Thyroid gland (tissue), 4 donors: ENCODE data around the gene VWA2. TPM values are rescaled to one million over a fixed set of nuclear protein-coding genes. Genes with fewer than 3 reads are reported as not detected.

Experiments
- DNase-seq, 2 donors: peaks; one replicate each; pipeline ENCODE4 v3.0.0-alpha.2; 2019
- H3K27ac ChIP-seq, 3 donors: fragments of 200-600 bp; sonication (generic); 1 replicate in 2 of 3; 2 replicates in 1 of 3; pipeline ENCODE4 v1.5.1; 2016 to 2019; ENCODE audit warnings: mild to moderate bottlenecking in 1 of 3, moderate library complexity in 1 of 3
- H3K27me3 ChIP-seq: fragments of 200-600 bp; sonication (generic); one replicate; pipeline ENCODE4 v1.5.1; 2019
- H3K36me3 ChIP-seq, 2 donors: fragments of 200-600 bp; sonication (generic); one replicate each; pipeline ENCODE4 v1.5.1; 2016 to 2019
- H3K4me1 ChIP-seq, 2 donors: fragments of 200-600 bp; sonication (generic); one replicate each; pipeline ENCODE4 v1.5.1; 2017 to 2019
- H3K4me3 ChIP-seq, 3 donors: fragments of 200-600 bp; sonication (generic); replicated peaks in 1 of 3; 1 replicate in 2 of 3; 2 replicates in 1 of 3; pipeline ENCODE4 v1.5.1; 2016; ENCODE audit warnings: mild to moderate bottlenecking in 1 of 3
- H3K9me3 ChIP-seq: fragments of 200-600 bp; sonication (generic); one replicate; pipeline ENCODE4 v1.5.1; 2017
- POLR2A ChIP-seq, 2 donors: fragments of 450-650 bp; IDR thresholded peaks; one replicate each; pipeline ENCODE4 v1.6.1; 2017; ENCODE audit warnings: antibody characterized with exemption in 2 of 2, mild to moderate bottlenecking in 2 of 2, moderate library complexity in 1 of 2
- WGBS, 2 donors: methylation state at CpG; one replicate each; pipeline ENCODE4 v1.1.5; 2017; 5-methylcytosine and 5-hydroxymethylcytosine counted together
- intact Hi-C: fragments of 100-400 bp; cut with DNase I; formaldehyde crosslinking; loops from one replicate; pipeline ENCODE4 v1.15.1; 2023
- total RNA-seq, 4 donors: library from RNA; depleted of rRNA; stranded (reverse); fragments of >200 nt; gene quantifications; one replicate each; pipeline ENCODE4 v1.2.3, GENCODE V29; 2016
- TF ChIP-seq, protein P1 (sequence below), 6 experiments: fragments of 200-600 bp in 3 of 6; fragments of 450-650 bp in 3 of 6; sonication (generic) in 3 of 6; IDR thresholded peaks; one replicate each; pipeline ENCODE4 v1.5.1; 2016 to 2019; ENCODE audit warnings: antibody characterized with exemption in 6 of 6, mild to moderate bottlenecking in 2 of 6, inconsistent platforms in 1 of 6, moderate library complexity in 1 of 6

Gene VWA2
- total RNA-seq, 4 donors from 2014 or later: 0.13 to 0.22 TPM; not detected in 2

DNA sequence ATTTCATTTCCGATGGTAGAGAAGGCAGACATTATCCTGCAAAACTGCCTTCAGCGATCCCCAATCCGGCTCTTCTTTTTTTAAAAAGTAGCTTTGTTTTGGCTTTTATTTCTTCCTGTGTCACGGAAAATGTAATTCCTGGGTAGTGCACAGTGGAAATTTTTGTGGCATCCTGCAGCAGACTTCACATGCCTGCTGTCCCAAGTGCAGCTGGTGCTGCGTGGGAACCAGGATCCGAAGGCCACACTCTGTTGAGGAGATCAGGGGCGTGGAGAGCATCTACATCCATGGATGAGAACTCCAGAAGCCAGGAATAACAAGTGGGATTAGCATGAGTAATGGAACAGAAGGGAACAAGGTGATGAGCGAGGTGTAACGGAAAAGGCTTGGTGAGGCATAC lies 4.6 kb downstream of the VWA2 start:
- intact Hi-C loops: no loop called here
- DNase-seq: no peak
- no peak for TF ChIP-seq POLR2A (IDR thresholded peaks at IDR 0.05)
- TF ChIP-seq, protein P1, sequence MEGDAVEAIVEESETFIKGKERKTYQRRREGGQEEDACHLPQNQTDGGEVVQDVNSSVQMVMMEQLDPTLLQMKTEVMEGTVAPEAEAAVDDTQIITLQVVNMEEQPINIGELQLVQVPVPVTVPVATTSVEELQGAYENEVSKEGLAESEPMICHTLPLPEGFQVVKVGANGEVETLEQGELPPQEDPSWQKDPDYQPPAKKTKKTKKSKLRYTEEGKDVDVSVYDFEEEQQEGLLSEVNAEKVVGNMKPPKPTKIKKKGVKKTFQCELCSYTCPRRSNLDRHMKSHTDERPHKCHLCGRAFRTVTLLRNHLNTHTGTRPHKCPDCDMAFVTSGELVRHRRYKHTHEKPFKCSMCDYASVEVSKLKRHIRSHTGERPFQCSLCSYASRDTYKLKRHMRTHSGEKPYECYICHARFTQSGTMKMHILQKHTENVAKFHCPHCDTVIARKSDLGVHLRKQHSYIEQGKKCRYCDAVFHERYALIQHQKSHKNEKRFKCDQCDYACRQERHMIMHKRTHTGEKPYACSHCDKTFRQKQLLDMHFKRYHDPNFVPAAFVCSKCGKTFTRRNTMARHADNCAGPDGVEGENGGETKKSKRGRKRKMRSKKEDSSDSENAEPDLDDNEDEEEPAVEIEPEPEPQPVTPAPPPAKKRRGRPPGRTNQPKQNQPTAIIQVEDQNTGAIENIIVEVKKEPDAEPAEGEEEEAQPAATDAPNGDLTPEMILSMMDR (IDR thresholded peaks at IDR 0.05): no peak
- no peaks in the 10 kb centered on the region for H3K36me3 ChIP-seq
- H3K4me3 ChIP-seq: no peak overlapping the region
- no peaks in the 10 kb centered on the region for H3K9me3 ChIP-seq
- H3K27ac ChIP-seq: no peak overlapping the region
- H3K27me3 ChIP-seq: no peaks in the 10 kb centered on the region
- 71 to 79% methylated on average over 9 of the region's 9 CpGs for WGBS, 2 donors
- peaks cover 0 to 13% of the 10 kb centered on the region in 2 donors for H3K4me1 ChIP-seq

DNA sequence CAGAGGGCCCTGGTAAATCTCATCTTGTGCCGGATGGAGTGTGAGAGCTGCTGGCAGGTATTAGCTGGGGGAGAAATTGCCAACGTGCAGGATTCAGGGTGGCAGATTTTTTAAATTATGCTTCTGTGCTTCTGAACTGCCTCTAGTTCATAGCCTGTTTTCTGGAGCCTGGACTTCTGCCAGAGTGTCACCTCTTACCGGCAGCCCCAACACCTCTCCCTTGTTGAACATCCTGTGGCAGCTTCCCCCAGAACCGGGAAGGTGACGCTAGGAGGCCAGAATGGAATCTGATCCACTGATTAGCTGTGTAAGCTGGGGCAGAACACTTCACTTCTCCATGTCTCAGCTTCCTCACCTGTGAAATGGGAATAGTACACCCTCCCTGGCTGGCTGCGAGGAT lies 5.1 kb downstream of the VWA2 start:
- no peak for DNase-seq
- TF ChIP-seq, protein P1 (IDR thresholded peaks at IDR 0.05): no peak
- no peak for TF ChIP-seq POLR2A (IDR thresholded peaks at IDR 0.05)
- Histone ChIP-seq H3K4me3 (no peak overlapping the region), H3K9me3 (no peaks in the 10 kb centered on the region), H3K36me3 (no peaks in the 10 kb centered on the region), H3K27me3 (no peaks in the 10 kb centered on the region), H3K4me1 (peaks cover 0 to 9% of the 10 kb centered on the region in 2 donors), H3K27ac (no peak overlapping the region)
- intact Hi-C loops: no loop called here
- WGBS, 2 donors: 48 to 49% methylated on average over 6 of the region's 6 CpGs

DNA sequence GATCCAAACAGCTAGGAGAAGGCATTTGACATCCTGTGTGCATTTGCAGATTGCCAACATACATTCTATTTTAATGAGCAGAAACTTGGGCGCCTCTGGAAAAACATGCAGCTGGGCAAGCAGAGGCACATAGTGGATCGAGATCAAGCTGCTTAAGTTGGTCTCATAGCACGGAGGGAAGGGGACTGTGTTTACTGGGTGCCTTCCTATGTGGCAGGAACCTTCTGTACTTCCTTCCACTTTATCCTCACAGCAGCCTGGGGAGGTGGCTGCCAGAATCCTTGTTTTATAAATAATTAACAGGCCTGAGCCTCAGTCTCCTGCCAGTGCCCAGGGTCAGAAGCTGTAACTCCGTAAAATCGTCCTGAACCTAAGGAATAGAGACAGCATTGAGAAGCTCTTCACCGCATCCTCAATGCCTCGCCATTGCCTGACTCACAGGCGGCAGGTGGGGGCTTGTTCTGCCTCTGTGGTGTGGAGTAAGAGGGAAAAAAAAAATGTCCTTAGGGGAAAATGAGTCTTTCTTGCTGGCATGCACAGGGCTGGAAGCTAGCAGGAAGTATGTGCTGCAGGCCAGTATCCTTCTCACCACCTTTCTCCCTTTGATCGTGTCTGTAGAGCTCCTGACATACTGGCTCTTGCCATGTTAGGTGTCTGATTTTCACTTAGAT lies 6.2 kb downstream of the VWA2 start:
- 76 to 87% methylated on average over 9 of the region's 9 CpGs for WGBS, 2 donors
- Histone ChIP-seq H3K27ac (no peak overlapping the region), H3K36me3 (no peaks in the 10 kb centered on the region), H3K9me3 (no peaks in the 10 kb centered on the region), H3K4me3 (no peak overlapping the region), H3K27me3 (no peaks in the 10 kb centered on the region), H3K4me1 (peaks cover 0 to 3% of the 10 kb centered on the region in 2 donors)
- TF ChIP-seq POLR2A (IDR thresholded peaks at IDR 0.05): no peak
- TF ChIP-seq, protein P1 (IDR thresholded peaks at IDR 0.05): no peak
- no peak for DNase-seq
- intact Hi-C loops: no loop called here

DNA sequence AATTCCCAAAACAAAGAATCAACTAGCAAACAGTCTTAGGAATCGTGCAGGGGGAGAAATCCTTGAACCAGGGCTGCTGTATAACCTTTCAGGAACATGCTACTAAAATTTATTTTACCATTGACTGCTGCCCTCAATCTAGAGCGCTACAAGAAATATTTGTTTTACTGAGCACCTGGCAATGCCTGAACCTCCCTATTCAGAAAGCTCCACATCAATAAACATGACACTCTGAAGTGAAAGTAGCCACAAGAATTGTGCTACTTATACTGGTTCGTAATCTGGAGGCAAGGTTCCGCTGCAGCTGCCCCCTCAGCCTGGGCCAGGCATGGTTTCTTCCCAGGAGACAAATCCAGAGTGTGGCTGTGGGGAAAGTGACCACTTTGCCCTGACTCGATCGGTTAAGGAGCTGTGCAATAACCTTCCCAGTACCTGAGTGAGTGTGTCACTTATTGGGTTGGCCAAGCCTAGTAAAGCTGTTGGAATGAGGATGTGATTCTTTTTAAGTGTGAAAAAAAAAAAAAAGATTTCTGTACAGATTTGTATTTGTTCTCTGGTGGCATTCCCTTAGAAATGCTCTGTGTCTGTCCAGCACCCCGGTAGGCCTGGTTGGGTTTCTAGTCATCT lies 7.7 kb downstream of the VWA2 start:
- peak; percentile 76 to 77 for DNase-seq
- Histone ChIP-seq H3K9me3 (no peaks in the 10 kb centered on the region), H3K27ac (peak overlapping the region in 2 of 3 donors; percentile 14 to 32), H3K27me3 (no peaks in the 10 kb centered on the region), H3K36me3 (no peaks in the 10 kb centered on the region), H3K4me3 (no peak overlapping the region), H3K4me1 (peaks cover 0 to 3% of the 10 kb centered on the region in 2 donors)
- no peak for TF ChIP-seq POLR2A (IDR thresholded peaks at IDR 0.05)
- TF ChIP-seq, protein P1 (IDR thresholded peaks at IDR 0.05): no peak
- intact Hi-C loops: no loop called here
- 31 to 42% methylated on average over 7 of the region's 7 CpGs for WGBS, 2 donors

DNA sequence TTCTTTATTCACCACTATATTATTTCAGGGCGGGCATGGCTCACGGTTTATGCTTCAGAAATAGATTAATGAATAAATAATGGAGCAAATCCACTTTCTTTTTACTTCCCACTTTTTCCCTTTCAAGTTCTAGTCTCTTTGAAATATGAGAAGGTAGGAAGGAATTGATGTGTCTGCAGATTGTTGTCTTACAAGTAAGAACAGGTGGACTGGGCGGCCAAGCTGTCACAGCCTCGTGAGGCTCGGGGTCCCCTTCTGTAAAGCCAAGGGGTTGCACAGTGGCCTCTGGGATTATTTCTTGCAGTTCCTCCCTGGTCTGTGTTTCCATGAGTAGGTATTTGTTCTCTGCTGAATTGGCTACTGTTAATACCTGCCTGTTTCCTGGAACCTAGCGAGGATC lies 11.2 kb downstream of the VWA2 start:
- DNase-seq: no peak
- peaks cover 0 to 3% of the 10 kb centered on the region in 2 donors for H3K4me1 ChIP-seq
- H3K9me3 ChIP-seq: no peaks in the 10 kb centered on the region
- H3K4me3 ChIP-seq: no peak overlapping the region
- no peak for TF ChIP-seq POLR2A (IDR thresholded peaks at IDR 0.05)
- TF ChIP-seq, protein P1 (IDR thresholded peaks at IDR 0.05): no peak
- 86 to 93% methylated on average over 6 of the region's 6 CpGs for WGBS, 2 donors
- intact Hi-C loops: no loop called here
- H3K27ac ChIP-seq: no peak overlapping the region
- no peaks in the 10 kb centered on the region for H3K27me3 ChIP-seq
- H3K36me3 ChIP-seq: no peaks in the 10 kb centered on the region
